ENCODE data around the gene GPR158. TPM values are rescaled to one million over a fixed set of nuclear protein-coding genes. Genes with fewer than 3 reads are reported as not detected.
A peak's percentile ranks its signal among the peaks of the same experiment; 100 is the strongest.

Gene GPR158
- polyA plus RNA-seq, 6 donors from 2014 or later: not detected

DNA sequence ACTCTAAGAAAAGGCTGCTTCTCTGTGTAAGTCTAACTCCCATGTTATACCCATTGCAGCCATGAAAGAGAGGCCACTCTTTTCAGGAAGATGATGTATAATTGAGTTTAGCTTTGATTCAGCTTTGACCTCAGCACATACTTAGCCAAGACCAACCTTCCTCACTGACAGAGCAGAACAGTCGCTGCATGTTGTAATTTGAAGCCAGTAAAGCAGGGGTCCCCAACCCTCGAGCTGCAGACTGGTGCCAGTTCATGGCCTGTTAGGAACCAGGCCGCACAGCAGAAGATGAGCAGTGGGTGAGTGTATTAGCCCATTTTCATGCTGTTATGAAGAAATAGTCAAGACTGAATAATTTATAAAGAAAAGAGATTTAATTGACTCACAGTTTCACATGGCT lies 223.9 kb downstream of the GPR158 start:
- Mint-ChIP-seq H3K4me3 (no peak overlapping the region), H3K36me3 (no peaks in the 10 kb centered on the region), H3K27me3 (no peaks in the 10 kb centered on the region), H3K27ac (no peak overlapping the region), H3K4me1 (no peaks in the 10 kb centered on the region), H3K9me3 (peaks cover 0 to 5% (median 0%) of the 10 kb centered on the region in 7 donors)
- ATAC-seq (ENCODE audit: low read depth in 2 of 2): no peak
- no peak for DNase-seq

DNA sequence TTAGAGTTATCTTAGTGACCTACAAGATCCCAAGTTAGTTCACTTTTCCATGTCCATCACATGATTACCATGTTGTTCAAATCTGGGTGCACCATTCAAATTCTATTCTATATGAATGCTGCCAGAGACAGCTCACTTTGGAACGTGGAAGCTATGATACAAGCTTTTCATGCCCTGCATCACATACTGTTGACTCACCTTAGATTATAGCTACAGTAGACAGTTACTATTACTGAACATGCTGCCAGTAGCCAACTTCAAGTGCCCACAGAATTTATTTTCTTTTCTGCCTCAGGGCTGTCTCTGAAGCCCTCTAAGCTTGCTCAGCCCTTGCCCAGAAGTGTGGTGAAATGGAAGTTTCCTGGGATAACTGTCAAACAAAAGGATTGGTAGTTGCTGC lies 231.1 kb downstream of the GPR158 start:
- no peak for ATAC-seq (ENCODE audit: low read depth in 2 of 2)
- H3K9me3 Mint-ChIP-seq: peaks cover 0 to 5% (median 2%) of the 10 kb centered on the region in 7 donors
- H3K27me3 Mint-ChIP-seq: no peaks in the 10 kb centered on the region
- no peak for DNase-seq
- no peaks in the 10 kb centered on the region for H3K4me1 Mint-ChIP-seq
- no peak overlapping the region for H3K27ac Mint-ChIP-seq
- H3K4me3 Mint-ChIP-seq: no peak overlapping the region
- H3K36me3 Mint-ChIP-seq: no peaks in the 10 kb centered on the region

DNA sequence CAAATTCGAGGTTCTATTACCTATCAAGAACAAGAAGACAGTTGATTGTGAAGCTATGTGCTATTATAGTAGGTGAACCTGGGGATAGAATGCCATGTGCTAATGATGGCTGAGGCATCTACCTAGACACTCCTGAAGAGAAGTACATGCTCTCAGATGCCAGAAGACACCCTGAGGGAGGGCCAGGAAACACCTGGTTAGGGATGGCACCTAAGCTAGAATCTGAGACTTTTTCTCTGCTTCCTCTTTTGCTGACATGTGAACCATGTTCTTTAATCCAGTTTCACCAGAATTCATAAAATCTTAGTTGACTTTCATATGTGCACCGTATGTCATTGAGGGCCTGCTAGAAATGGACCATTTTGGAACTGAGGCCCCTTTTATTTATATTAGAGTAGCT lies 242.8 kb downstream of the GPR158 start:
- no peak for ATAC-seq (ENCODE audit: low read depth in 2 of 2)
- H3K4me1 Mint-ChIP-seq: no peaks in the 10 kb centered on the region
- H3K36me3 Mint-ChIP-seq: no peaks in the 10 kb centered on the region

DNA sequence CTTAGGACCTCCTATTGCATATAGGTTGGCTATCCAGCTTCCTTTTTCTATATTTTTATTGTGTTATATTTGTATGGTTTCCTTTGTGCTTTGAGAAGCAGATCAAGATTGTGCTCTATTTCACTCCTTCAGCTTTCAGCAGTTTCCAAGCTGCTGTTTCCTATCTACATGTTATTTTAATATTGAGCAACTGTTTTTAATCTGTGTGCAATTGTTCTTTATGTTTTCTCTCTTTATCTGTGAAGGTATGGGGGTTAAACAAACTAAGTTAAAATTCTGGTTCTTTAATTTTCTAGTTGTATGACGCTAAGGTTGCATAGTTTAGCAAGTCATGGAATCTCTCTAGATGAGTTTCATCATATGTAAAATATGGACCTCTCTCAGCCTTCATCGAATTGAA lies 251.0 kb downstream of the GPR158 start:
- no peaks in the 10 kb centered on the region for H3K36me3 Mint-ChIP-seq
- H3K27ac Mint-ChIP-seq: no peak overlapping the region
- H3K27me3 Mint-ChIP-seq: no peaks in the 10 kb centered on the region
- H3K9me3 Mint-ChIP-seq: peaks cover 0 to 7% (median 5%) of the 10 kb centered on the region in 7 donors
- no peak overlapping the region for H3K4me3 Mint-ChIP-seq
- no peak for ATAC-seq (ENCODE audit: low read depth in 2 of 2)
- DNase-seq: no peak
- H3K4me1 Mint-ChIP-seq: no peaks in the 10 kb centered on the region

More for the DNA sequence above, 242.8 kb downstream of the GPR158 start:
- H3K27me3 Mint-ChIP-seq: no peaks in the 10 kb centered on the region
- no peak overlapping the region for H3K27ac Mint-ChIP-seq
- no peak for DNase-seq
- peaks cover 0 to 2% (median 0%) of the 10 kb centered on the region in 7 donors for H3K9me3 Mint-ChIP-seq
- no peak overlapping the region for H3K4me3 Mint-ChIP-seq

GRCh38 chr10:25436431-25436830 lies 261.6 kb downstream of the GPR158 start:
- Mint-ChIP-seq H3K4me3 (no peak overlapping the region), H3K27me3 (no peaks in the 10 kb centered on the region), H3K4me1 (no peaks in the 10 kb centered on the region), H3K27ac (no peak overlapping the region), H3K36me3 (no peaks in the 10 kb centered on the region), H3K9me3 (peaks cover 0 to 8% (median 3%) of the 10 kb centered on the region in 7 donors)
- no peak for DNase-seq
- no peak for ATAC-seq (ENCODE audit: low read depth in 2 of 2)

DNA sequence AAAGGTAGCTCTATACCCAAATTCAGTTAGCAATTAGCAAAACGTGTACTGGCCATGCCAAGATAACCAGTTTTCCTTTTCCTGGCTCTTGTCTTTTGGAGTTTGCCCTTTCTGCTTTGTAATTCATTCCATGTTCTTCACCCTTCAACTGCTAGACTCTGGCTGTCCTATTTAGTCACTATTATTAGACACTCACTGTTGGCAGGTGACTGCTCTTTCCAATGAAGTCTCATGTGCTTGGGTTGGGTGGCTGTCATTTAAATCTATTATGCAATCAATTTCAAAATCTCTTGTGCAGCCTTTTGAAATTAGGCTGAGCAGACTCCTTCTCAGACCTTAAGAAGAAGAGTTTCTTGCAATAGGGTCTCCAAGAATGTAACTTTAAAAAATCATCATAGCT lies 266.5 kb downstream of the GPR158 start:
- Mint-ChIP-seq H3K4me1 (no peaks in the 10 kb centered on the region), H3K27ac (no peak overlapping the region), H3K9me3 (peaks cover 0 to 6% (median 1%) of the 10 kb centered on the region in 7 donors), H3K36me3 (no peaks in the 10 kb centered on the region), H3K27me3 (peaks cover 0 to 8% (median 0%) of the 10 kb centered on the region in 3 donors), H3K4me3 (no peak overlapping the region)
- DNase-seq (no peak), ATAC-seq (ENCODE audit: low read depth in 2 of 2) (no peak)

DNA sequence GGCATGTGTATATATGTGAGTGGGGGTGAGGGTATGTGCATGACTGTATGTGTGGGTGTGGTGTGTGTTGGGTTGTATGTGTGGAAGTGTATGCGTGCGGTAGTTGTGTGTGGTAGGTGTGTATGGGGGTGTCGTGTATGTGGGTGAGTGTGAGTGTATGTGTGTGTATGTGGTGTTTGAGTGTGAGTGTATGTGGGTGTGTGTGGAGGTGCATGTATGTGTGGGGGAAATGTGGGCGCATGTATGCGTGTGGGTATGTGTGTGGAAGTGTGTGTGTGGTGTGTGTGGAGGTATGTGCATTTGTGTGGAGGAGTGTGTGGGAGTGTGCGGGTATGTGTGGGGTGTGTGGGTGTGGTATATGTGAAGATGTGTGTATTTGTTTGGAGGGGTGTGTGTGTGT lies 269.5 kb downstream of the GPR158 start:
- peaks cover 0 to 6% (median 1%) of the 10 kb centered on the region in 7 donors for H3K9me3 Mint-ChIP-seq
- ATAC-seq (ENCODE audit: low read depth in 2 of 2): no peak
- no peak overlapping the region for H3K4me3 Mint-ChIP-seq
- no peak for DNase-seq
- H3K36me3 Mint-ChIP-seq: no peaks in the 10 kb centered on the region
- no peaks in the 10 kb centered on the region for H3K4me1 Mint-ChIP-seq
- no peak overlapping the region for H3K27ac Mint-ChIP-seq
- H3K27me3 Mint-ChIP-seq: peaks cover 0 to 8% (median 0%) of the 10 kb centered on the region in 3 donors

DNA sequence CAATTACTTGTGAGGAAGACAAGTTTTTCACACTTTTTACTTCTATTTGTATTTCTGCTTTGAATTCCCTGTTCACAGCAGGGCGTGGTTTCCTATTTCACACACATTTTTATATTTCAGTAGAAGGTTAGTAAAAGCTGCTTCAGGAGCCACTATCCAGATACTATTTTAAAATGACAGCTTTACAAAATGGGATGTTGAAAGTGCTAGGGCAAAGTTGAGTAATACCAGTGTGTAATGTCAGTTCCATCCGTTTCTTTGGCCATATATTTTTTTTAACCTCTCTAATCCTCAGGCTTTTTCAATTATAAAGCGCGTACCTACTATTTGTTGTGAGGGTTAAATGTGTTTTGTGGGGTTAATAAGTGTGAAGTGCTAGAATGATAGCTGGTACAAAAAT lies 276.6 kb downstream of the GPR158 start:
- ATAC-seq (ENCODE audit: low read depth in 2 of 2): no peak
- Mint-ChIP-seq H3K4me1 (no peaks in the 10 kb centered on the region), H3K9me3 (peaks cover 2 to 21% (median 8%) of the 10 kb centered on the region in 7 donors)

GRCh38 chr10:25453619-25454018 lies 278.8 kb downstream of the GPR158 start:
- H3K4me1 Mint-ChIP-seq: no peaks in the 10 kb centered on the region
- DNase-seq: no peak

More for the DNA sequence above, 276.6 kb downstream of the GPR158 start:
- DNase-seq: no peak
- no peak overlapping the region for H3K4me3 Mint-ChIP-seq
- peaks cover 0 to 6% (median 0%) of the 10 kb centered on the region in 3 donors for H3K27me3 Mint-ChIP-seq
- H3K36me3 Mint-ChIP-seq: no peaks in the 10 kb centered on the region
- no peak overlapping the region for H3K27ac Mint-ChIP-seq

GRCh38 chr10:25455980-25456567 lies 281.3 kb downstream of the GPR158 start:
- no peak overlapping the region for H3K27ac Mint-ChIP-seq
- H3K4me1 Mint-ChIP-seq: no peaks in the 10 kb centered on the region
- H3K27me3 Mint-ChIP-seq: peaks cover 0 to 6% (median 0%) of the 10 kb centered on the region in 3 donors
- ATAC-seq (ENCODE audit: low read depth in 2 of 2): no peak
- no peaks in the 10 kb centered on the region for H3K36me3 Mint-ChIP-seq
- no peak for DNase-seq
- peaks cover 4 to 18% (median 8%) of the 10 kb centered on the region in 7 donors for H3K9me3 Mint-ChIP-seq
- no peak overlapping the region for H3K4me3 Mint-ChIP-seq

More at GRCh38 chr10:25453619-25454018, 278.8 kb downstream of the GPR158 start:
- Mint-ChIP-seq H3K27ac (no peak overlapping the region), H3K9me3 (peaks cover 2 to 21% (median 8%) of the 10 kb centered on the region in 7 donors), H3K27me3 (peaks cover 0 to 6% (median 0%) of the 10 kb centered on the region in 3 donors), H3K36me3 (no peaks in the 10 kb centered on the region), H3K4me3 (no peak overlapping the region)
- ATAC-seq (ENCODE audit: low read depth in 2 of 2): no peak

DNA sequence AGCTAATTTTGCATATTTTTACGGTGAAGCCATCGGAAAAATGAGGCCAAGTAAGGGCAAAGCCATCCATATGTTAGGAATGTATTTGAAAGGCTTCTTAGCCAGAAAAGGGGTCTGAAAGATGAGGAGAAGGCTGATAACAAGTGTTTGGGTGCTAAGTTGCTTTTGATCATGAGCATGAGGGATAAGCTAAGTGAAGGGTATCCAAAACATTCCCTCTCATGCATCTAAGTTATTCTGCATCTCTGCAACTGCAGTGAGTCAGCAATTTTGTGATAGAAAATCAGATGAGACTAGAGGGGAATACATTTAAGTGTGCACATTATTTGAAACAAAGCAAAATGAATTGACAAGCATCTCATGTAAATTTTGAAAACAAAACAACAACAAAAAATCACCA lies 282.8 kb downstream of the GPR158 start:
- peaks cover 4 to 18% (median 7%) of the 10 kb centered on the region in 7 donors for H3K9me3 Mint-ChIP-seq
- no peak for DNase-seq
- H3K4me1 Mint-ChIP-seq: no peaks in the 10 kb centered on the region
- no peaks in the 10 kb centered on the region for H3K36me3 Mint-ChIP-seq
- no peak overlapping the region for H3K4me3 Mint-ChIP-seq
- ATAC-seq (ENCODE audit: low read depth in 2 of 2): no peak
- no peak overlapping the region for H3K27ac Mint-ChIP-seq
- peaks cover 0 to 6% (median 0%) of the 10 kb centered on the region in 3 donors for H3K27me3 Mint-ChIP-seq

DNA sequence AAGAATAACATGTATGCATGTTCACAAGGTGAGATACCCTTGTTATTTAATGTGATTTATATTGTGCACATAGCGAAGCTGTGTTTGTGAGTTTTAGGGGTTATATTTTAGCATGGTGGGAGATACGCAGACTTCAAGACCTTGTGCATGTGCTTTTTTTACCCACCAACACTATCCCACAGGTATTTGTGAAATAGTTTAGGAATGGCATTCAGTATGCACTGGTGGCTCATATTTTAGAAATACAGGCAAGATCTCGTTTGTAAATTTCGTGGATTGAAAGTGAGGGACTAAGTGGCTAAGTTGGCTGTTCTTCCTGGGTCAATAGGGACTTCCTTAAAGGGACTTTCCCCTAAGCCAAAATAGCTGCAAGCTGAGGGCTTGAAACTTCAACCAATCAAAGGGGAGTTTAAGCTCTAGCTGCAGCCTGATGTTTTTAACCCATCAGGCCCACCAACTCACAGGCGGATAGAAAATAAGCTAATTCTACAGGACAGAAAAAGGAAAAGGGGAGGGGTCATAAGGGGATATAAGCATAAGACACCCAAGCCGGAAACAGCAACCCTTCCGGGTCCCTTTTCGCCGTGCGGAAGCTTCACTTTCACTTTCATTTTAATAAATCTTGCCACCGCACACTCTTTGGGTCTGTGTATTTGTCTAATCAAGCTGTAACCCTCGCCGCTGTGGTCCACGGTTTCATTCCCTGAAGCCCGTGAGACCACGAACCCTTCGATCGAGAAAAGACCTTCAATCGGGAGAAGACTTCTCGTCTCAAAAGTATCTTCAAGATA lies 291.0 kb downstream of the GPR158 start:
- Mint-ChIP-seq H3K9me3 (peaks cover 0 to 6% (median 5%) of the 10 kb centered on the region in 7 donors), H3K27me3 (no peaks in the 10 kb centered on the region), H3K27ac (no peak overlapping the region), H3K4me1 (no peaks in the 10 kb centered on the region), H3K4me3 (no peak overlapping the region), H3K36me3 (no peaks in the 10 kb centered on the region)
- DNase-seq: no peak
- ATAC-seq (ENCODE audit: low read depth in 2 of 2): no peak

GRCh38 chr10:25467881-25468280 lies 293.1 kb downstream of the GPR158 start:
- H3K36me3 Mint-ChIP-seq: no peaks in the 10 kb centered on the region
- peaks cover 0 to 15% (median 5%) of the 10 kb centered on the region in 7 donors for H3K9me3 Mint-ChIP-seq
- DNase-seq (no peak), ATAC-seq (ENCODE audit: low read depth in 2 of 2) (no peak)
- H3K4me1 Mint-ChIP-seq: no peaks in the 10 kb centered on the region
- no peaks in the 10 kb centered on the region for H3K27me3 Mint-ChIP-seq
- peak overlapping the region in 1 of 6 donors; percentile 20 for H3K27ac Mint-ChIP-seq
- no peak overlapping the region for H3K4me3 Mint-ChIP-seq

GRCh38 chr10:25481467-25481866 lies 306.7 kb downstream of the GPR158 start:
- Mint-ChIP-seq H3K36me3 (no peaks in the 10 kb centered on the region), H3K4me3 (no peak overlapping the region), H3K4me1 (no peaks in the 10 kb centered on the region), H3K9me3 (peaks cover 6 to 11% (median 8%) of the 10 kb centered on the region in 7 donors), H3K27ac (no peak overlapping the region), H3K27me3 (no peaks in the 10 kb centered on the region)
- no peak for ATAC-seq (ENCODE audit: low read depth in 2 of 2)
- no peak for DNase-seq
